GM23338 (cell line): ENCODE data around the gene KRT79. TPM values are rescaled to one million over a fixed set of nuclear protein-coding genes. Genes with fewer than 3 reads are reported as not detected.

Source experiments
- ATAC-seq: fragments of 200-7000 bp; cut with Tn5 transposase; 3 replicates; pipeline ENCODE4 v1.9.1; 2020
- DNase-seq: peaks from one replicate; pipeline ENCODE4 v3.0.0-alpha.2; 2015; ENCODE audit warnings: low spot score
- H2AFZ ChIP-seq: fragments of 200-600 bp; sonication (generic); 2 replicates; pipeline ENCODE4 v1.8.0; 2016; ENCODE audit warnings: antibody characterized with exemption, mild to moderate bottlenecking, moderate library complexity
- H3F3A ChIP-seq: fragments of 200-600 bp; sonication (generic); replicated peaks from 2 replicates; pipeline ENCODE4 v1.8.0; 2017; ENCODE audit warnings: antibody characterized with exemption, mixed run types, low read depth
- H3K27ac ChIP-seq: fragments of 200-600 bp; sonication (generic); 2 replicates; pipeline ENCODE4 v1.6.1; 2016; ENCODE audit warnings: low read depth
- H3K27me3 ChIP-seq: fragments of 200-600 bp; sonication (generic); 2 replicates; pipeline ENCODE4 v1.8.0; 2016; ENCODE audit warnings: mild to moderate bottlenecking, mixed run types, moderate library complexity; ENCODE audit not compliant: insufficient read depth
- H3K36me3 ChIP-seq: fragments of 200-600 bp; sonication (generic); 2 replicates; pipeline ENCODE4 v1.8.0; 2016; ENCODE audit warnings: mild to moderate bottlenecking; ENCODE audit not compliant: insufficient read depth
- H3K4me1 ChIP-seq: fragments of 200-600 bp; sonication (generic); 2 replicates; pipeline ENCODE4 v1.8.0; 2016; ENCODE audit warnings: mild to moderate bottlenecking, moderate library complexity; ENCODE audit not compliant: insufficient read depth
- H3K4me2 ChIP-seq: fragments of 200-600 bp; sonication (generic); 2 replicates; pipeline ENCODE4 v1.7.1; 2017; ENCODE audit warnings: mixed run types
- H3K4me3 ChIP-seq: fragments of 200-600 bp; sonication (generic); 2 replicates; pipeline ENCODE4 v1.6.1; 2016; ENCODE audit warnings: mixed run types
- H3K79me2 ChIP-seq: fragments of 200-600 bp; sonication (generic); replicated peaks from 2 replicates; pipeline ENCODE4 v1.8.0; 2017; ENCODE audit warnings: mild to moderate bottlenecking; ENCODE audit not compliant: insufficient read depth
- H3K9me2 ChIP-seq: fragments of 200-600 bp; sonication (generic); 2 replicates; pipeline ENCODE4 v1.8.0; 2017; ENCODE audit not compliant: insufficient read depth
- H4K20me1 ChIP-seq: fragments of 200-600 bp; sonication (generic); replicated peaks from 2 replicates; pipeline ENCODE4 v1.8.0; 2017; ENCODE audit warnings: mild to moderate bottlenecking; ENCODE audit not compliant: insufficient read depth
- H3K27ac Mint-ChIP-seq: 2 replicates; pipeline ENCODE4 v1.8.0; 2020; ENCODE audit warnings: inconsistent platforms, mild to moderate bottlenecking, moderate library complexity, mixed read lengths
- H3K27me3 Mint-ChIP-seq: 3 replicates; pipeline ENCODE4 v1.8.0; 2022; ENCODE audit warnings: low read depth, mild to moderate bottlenecking, moderate library complexity, mixed read lengths, inconsistent platforms; ENCODE audit not compliant: insufficient read depth, poor library complexity
- H3K36me3 Mint-ChIP-seq: 3 replicates; pipeline ENCODE4 v1.8.0; 2021; ENCODE audit warnings: low read depth, mild to moderate bottlenecking, inconsistent platforms, moderate library complexity, mixed read lengths
- H3K4me1 Mint-ChIP-seq: 3 replicates; pipeline ENCODE4 v1.8.0; 2020; ENCODE audit warnings: mild to moderate bottlenecking, inconsistent platforms, mixed read lengths
- H3K4me3 Mint-ChIP-seq: 3 replicates; pipeline ENCODE4 v1.8.0; 2021; ENCODE audit warnings: moderate library complexity, mild to moderate bottlenecking, inconsistent platforms, mixed read lengths
- H3K9me3 Mint-ChIP-seq: 3 replicates; pipeline ENCODE4 v1.8.0; 2020; ENCODE audit warnings: moderate library complexity, mild to moderate bottlenecking, inconsistent platforms, mixed read lengths
- CREB1 ChIP-seq: fragments of 250-450 bp; sonication (Bioruptor Pico); IDR thresholded peaks from 2 replicates; pipeline ENCODE4 v1.5.0; 2020; ENCODE audit warnings: low read depth, mild to moderate bottlenecking, moderate library complexity
- CTCF ChIP-seq, 2 experiments: fragments of 200-600 bp in 1 of 2; sonication (generic) in 1 of 2; conservative IDR thresholded peaks; 2 replicates each; pipeline versions ENCODE4 v1.5.1 to v1.6.1; 2016 to 2017; ENCODE audit warnings: antibody characterized with exemption in 2 of 2, low read depth in 2 of 2, mild to moderate bottlenecking in 2 of 2, moderate library complexity in 1 of 2
- EZH2 ChIP-seq: fragments of 200-600 bp; sonication (generic); IDR thresholded peaks from one replicate; pipeline ENCODE4 v1.8.0; 2017; ENCODE audit warnings: antibody characterized with exemption, mild to moderate bottlenecking, low read depth; ENCODE audit not compliant: unreplicated experiment
- EZH2phosphoT487 ChIP-seq: fragments of 200-600 bp; sonication (generic); IDR thresholded peaks from one replicate; pipeline ENCODE4 v1.8.1; 2018; ENCODE audit warnings: antibody characterized with exemption; ENCODE audit not compliant: unreplicated experiment
- JUNB ChIP-seq: IDR thresholded peaks from one replicate; pipeline ENCODE4 v1.6.1; 2016; ENCODE audit warnings: antibody characterized with exemption; ENCODE audit not compliant: unreplicated experiment
- NANOG ChIP-seq: IDR thresholded peaks from 2 replicates; pipeline ENCODE4 v1.6.1; 2016; ENCODE audit warnings: antibody characterized with exemption, borderline replicate concordance
- POLR2AphosphoS5 ChIP-seq: IDR thresholded peaks from 2 replicates; pipeline ENCODE4 v1.6.1; 2016; ENCODE audit warnings: antibody characterized with exemption, low read depth
- REST ChIP-seq: IDR thresholded peaks from one replicate; pipeline ENCODE4 v1.6.1; 2018; ENCODE audit warnings: antibody characterized with exemption; ENCODE audit not compliant: unreplicated experiment
- STAT1 ChIP-seq: IDR thresholded peaks from one replicate; pipeline ENCODE4 v1.6.1; 2016; ENCODE audit warnings: antibody characterized with exemption; ENCODE audit not compliant: unreplicated experiment
- ZNF114 ChIP-seq: fragments of 250-450 bp; sonication (Bioruptor Pico); IDR thresholded peaks from 2 replicates; pipeline ENCODE4 v1.5.0; 2020; ENCODE audit warnings: mild to moderate bottlenecking, moderate library complexity
- ZNF331 ChIP-seq: fragments of 250-450 bp; sonication (Bioruptor Pico); IDR thresholded peaks from 2 replicates; pipeline ENCODE4 v1.5.0; 2020; ENCODE audit warnings: low read depth, mild to moderate bottlenecking, moderate library complexity
- polyA plus RNA-seq: library from polyadenylated mRNA; unstranded; fragments of >200 nt; fragmentation: Nextera tagmentation; extraction: Ambion mirVana; gene quantifications from 2 replicates; pipeline ENCODE4 v1.2.1, GENCODE V29; 2016
- total RNA-seq: library from RNA; depleted of rRNA; stranded (reverse); fragments of >200 nt; shearing (Covaris generic); gene quantifications from 2 replicates; pipeline ENCODE4 v1.2.3, GENCODE V29; 2014
- TF ChIP-seq, protein P1 (sequence below): IDR thresholded peaks from 2 replicates; pipeline ENCODE4 v1.6.1; 2016; ENCODE audit warnings: antibody characterized with exemption

The KRT79 gene
- total and polyA plus RNA-seq, 2 experiments from 2014 or later, result 0.21 TPM; not detected in 1

DNA sequence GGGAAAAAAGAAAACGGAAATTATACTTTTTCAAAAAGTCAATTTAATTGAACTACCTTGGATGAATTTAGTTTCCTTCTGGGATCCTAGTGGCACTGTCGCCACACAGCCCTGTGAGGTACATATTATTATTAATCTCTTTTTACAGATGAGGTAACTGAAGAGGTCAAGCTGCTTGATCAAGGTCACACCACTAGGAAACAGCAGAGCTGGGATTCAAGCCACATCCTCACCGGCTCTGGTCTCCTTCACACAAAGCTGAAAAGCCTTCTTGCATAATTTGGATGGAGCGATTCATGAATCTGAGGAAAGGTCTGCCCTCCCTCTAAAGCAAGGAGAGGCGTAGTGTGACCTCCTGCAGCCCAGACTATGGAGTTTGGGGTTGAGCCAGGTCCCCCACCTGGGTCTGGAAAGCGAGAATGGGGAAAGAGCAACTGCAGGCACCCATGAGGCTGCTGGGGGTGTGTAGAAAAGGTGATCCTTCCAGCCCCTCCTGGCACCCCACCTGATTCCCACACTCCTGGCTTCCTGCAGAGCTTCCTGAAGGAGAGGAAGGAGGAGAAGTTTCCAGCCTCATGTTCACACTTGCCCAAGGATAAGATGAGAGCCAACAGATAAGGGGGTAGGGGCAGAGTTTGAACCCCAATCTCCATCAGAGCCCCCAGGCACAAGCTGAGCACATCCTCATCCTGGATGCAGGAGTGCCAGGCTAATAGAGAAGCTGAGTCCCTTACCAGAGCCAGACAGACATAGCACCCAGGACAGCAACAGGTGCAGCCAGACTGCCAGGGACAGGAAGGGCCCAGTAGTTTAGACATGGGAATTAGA lies 3.9 kb upstream of the KRT79 start (continued):
- no peak for TF ChIP-seq CTCF (conservative IDR thresholded peaks at IDR 0.05; ENCODE audit: low read depth in 2 of 2)
- no peak for TF ChIP-seq CREB1 (CRISPR knock-in tag)
- TF ChIP-seq ZNF331, result no peak
- no peak for TF ChIP-seq STAT1
- TF ChIP-seq ZNF114 (CRISPR knock-in tag), result no peak
- TF ChIP-seq JUNB, result no peak
- no peak for TF ChIP-seq REST
- TF ChIP-seq EZH2, result no peak

DNA sequence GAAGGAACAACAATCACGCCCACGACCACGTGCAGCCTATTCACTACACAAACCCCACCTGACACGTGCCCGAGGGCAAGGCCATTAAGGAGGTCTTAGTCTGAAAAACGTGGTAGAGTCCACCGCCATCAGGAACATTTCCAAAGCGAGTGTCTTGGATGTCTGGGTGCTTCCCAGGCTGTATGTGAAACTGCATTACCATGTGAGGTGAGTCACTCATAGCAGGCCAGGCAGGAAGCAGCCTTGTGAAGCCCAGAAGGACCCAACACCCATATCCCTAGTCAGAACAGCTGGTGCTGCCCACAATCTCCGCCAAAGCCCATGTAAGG lies 3.3 kb upstream of the KRT79 start:
- no peak overlapping the region for H3K27ac ChIP-seq
- DNase-seq, result no peak
- H3K79me2 ChIP-seq, result no peaks in the 10 kb centered on the region
- no peaks in the 10 kb centered on the region for H3K9me2 ChIP-seq
- no peak overlapping the region for H3K4me3 ChIP-seq
- no peaks in the 10 kb centered on the region for H4K20me1 ChIP-seq
- H3K36me3 ChIP-seq, result no peaks in the 10 kb centered on the region
- H3K36me3 Mint-ChIP-seq, result no peaks in the 10 kb centered on the region
- peaks cover 9% of the 10 kb centered on the region for H3K27me3 Mint-ChIP-seq
- no peak overlapping the region for H2AFZ ChIP-seq
- no peak overlapping the region for H3K27ac Mint-ChIP-seq
- no peaks in the 10 kb centered on the region for H3K27me3 ChIP-seq
- no peak overlapping the region for H3K4me3 Mint-ChIP-seq
- no peak for ATAC-seq
- H3K4me1 Mint-ChIP-seq, result no peaks in the 10 kb centered on the region
- no peaks in the 10 kb centered on the region for H3K9me3 Mint-ChIP-seq
- no peak overlapping the region for H3K4me2 ChIP-seq
- no peaks in the 10 kb centered on the region for H3F3A ChIP-seq
- no peaks in the 10 kb centered on the region for H3K4me1 ChIP-seq
- TF ChIP-seq, protein P1, sequence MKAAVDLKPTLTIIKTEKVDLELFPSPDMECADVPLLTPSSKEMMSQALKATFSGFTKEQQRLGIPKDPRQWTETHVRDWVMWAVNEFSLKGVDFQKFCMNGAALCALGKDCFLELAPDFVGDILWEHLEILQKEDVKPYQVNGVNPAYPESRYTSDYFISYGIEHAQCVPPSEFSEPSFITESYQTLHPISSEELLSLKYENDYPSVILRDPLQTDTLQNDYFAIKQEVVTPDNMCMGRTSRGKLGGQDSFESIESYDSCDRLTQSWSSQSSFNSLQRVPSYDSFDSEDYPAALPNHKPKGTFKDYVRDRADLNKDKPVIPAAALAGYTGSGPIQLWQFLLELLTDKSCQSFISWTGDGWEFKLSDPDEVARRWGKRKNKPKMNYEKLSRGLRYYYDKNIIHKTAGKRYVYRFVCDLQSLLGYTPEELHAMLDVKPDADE, result no peak
- TF ChIP-seq ZNF331 (no peak), STAT1 (no peak), CTCF (conservative IDR thresholded peaks at IDR 0.05; ENCODE audit: low read depth in 2 of 2) (no peak), POLR2AphosphoS5 (no peak), EZH2 (no peak), NANOG (no peak), CREB1 (CRISPR knock-in tag) (no peak), ZNF114 (CRISPR knock-in tag) (no peak), JUNB (no peak), REST (no peak), EZH2phosphoT487 (no peak)
